GM13977 (cell line): ENCODE results near the gene ZNF292.
A peak's percentile ranks its signal among the peaks of the same experiment; 100 is the strongest.

ENCODE experiments used
- DNase-seq: peaks from one replicate; pipeline ENCODE4 v3.0.0; 2012; ENCODE audit warnings: low spot score
- in situ Hi-C: fragments of 300-500 bp; cut with MboI; formaldehyde crosslinking; loops from one replicate; pipeline ENCODE4 v1.12.0; 2022; ENCODE audit warnings: low sequenced_read_pairs, low pct_unique_long_range_greater_than_20kb, mixed read lengths, inconsistent platforms; ENCODE audit not compliant: unreplicated experiment
- TF ChIP-seq, protein P1 (sequence below): IDR thresholded peaks from 2 replicates; pipeline ENCODE4 v1.5.1; 2012; ENCODE audit warnings: mild to moderate bottlenecking, control low read depth; ENCODE audit not compliant: insufficient read depth; ENCODE audit errors: extremely low read depth, missing control alignments

The ZNF292 gene

GRCh38 chr6:87146363-87146762 lies 9.0 kb upstream of the ZNF292 start:
- TF ChIP-seq, protein P1, sequence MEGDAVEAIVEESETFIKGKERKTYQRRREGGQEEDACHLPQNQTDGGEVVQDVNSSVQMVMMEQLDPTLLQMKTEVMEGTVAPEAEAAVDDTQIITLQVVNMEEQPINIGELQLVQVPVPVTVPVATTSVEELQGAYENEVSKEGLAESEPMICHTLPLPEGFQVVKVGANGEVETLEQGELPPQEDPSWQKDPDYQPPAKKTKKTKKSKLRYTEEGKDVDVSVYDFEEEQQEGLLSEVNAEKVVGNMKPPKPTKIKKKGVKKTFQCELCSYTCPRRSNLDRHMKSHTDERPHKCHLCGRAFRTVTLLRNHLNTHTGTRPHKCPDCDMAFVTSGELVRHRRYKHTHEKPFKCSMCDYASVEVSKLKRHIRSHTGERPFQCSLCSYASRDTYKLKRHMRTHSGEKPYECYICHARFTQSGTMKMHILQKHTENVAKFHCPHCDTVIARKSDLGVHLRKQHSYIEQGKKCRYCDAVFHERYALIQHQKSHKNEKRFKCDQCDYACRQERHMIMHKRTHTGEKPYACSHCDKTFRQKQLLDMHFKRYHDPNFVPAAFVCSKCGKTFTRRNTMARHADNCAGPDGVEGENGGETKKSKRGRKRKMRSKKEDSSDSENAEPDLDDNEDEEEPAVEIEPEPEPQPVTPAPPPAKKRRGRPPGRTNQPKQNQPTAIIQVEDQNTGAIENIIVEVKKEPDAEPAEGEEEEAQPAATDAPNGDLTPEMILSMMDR: no peak
- no peak for DNase-seq
- in situ Hi-C loops: no loop called here

DNA sequence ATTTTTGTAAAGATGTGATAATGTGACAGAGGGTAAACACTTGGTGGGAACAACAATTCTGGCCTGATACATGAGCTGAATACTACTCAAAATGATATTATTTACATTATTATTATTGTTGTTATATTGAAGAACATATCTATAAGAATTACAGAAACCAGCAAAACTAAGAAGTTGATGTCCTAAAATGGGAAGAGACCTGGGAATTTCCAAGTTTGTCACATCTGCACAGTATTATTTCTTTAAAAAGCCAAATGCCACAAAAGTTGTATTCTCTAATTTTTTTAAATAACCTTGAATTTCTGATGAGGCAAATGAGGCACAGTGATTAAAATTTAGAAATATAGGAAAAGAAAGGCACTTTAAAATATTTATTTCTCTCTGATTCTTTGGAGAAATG lies 5.0 kb upstream of the ZNF292 start:
- TF ChIP-seq, protein P1: no peak
- in situ Hi-C loops: no loop called here

GRCh38 chr6:87151471-87151780 lies 3.9 kb upstream of the ZNF292 start:
- no peak for DNase-seq
- TF ChIP-seq, protein P1: no peak
- in situ Hi-C loops: no loop called here

More for the DNA sequence above, 5.0 kb upstream of the ZNF292 start:
- no peak for DNase-seq

- TF ChIP-seq, protein P1: no peak
- peak; percentile 67 for DNase-seq
- in situ Hi-C loops: no loop called here
These were observed 3.4 kb upstream of the ZNF292 start for GRCh38 chr6:87151781-87152525.

DNA sequence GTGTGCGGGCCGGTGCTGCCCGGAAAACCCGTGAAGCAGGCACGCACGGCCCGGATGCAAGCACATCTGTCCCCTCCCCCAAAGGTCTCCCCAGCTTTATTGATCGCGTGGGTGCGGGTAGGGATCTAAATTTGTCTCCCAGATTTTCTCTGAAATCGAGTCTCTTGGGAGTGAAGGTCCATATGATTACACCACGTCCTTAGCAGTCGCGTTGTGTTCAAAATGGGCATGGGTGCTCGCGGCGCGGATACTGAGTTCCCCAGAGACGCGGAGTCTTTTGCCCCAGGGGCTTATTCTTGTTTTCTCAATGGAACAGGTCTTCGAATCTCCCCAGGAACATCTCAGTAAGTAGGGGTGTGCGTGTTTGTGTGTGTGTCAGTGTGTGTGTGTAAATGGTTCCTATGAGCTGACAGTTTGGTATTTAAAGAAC lies 2.8 kb upstream of the ZNF292 start:
- in situ Hi-C loops: no loop called here
- TF ChIP-seq, protein P1: no peak
- no peak for DNase-seq

- DNase-seq: no peak
- in situ Hi-C loops: no loop called here
These were observed 748 bp upstream of the ZNF292 start for GRCh38 chr6:87154641-87154992.

More at GRCh38 chr6:87154641-87154992, 748 bp upstream of the ZNF292 start:
- TF ChIP-seq, protein P1: no peak
